ENCODE results near the gene CAMKMT.

DNA sequence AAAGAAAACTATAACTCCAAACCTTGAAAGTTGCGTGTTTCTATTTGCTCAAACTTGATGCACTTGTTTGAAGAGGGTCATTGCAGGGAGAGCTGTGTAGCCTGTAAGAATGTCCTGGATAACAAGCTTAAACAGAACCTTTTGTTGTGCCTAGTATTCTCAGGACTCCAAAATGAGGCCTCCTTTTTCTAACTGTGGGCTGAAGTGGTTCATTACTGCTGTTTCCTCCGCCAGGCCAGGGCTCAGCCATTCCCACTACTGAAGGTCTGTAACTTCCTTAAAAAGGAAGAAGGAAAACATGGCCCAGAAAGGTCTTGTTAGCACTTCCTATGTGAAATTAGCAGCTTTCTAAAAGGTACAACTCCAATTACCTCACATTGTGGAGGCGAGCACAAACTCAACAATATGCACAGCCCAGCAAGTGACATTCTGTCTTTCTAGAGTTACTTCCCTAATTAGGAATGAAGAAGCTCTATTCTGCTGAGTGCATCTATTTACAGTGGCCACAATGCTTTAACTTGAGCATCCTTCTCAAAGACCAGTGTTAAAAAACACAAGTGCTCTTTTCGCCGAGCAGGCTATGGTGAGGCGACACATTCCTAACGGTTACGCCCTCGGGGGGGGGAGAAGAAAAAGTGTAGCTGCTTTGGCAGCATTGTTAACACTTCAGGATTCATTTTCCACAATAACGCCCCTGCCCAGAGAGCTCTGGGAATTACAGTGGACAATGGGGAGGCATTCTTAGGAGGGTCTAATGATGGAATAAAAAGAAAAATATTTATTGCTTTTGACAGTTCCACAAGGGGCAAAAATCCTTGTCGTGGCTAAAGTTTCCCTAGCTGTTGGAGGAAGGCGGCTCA, 442.9 kb downstream of the CAMKMT start:
- TF ChIP-seq, protein P1, sequence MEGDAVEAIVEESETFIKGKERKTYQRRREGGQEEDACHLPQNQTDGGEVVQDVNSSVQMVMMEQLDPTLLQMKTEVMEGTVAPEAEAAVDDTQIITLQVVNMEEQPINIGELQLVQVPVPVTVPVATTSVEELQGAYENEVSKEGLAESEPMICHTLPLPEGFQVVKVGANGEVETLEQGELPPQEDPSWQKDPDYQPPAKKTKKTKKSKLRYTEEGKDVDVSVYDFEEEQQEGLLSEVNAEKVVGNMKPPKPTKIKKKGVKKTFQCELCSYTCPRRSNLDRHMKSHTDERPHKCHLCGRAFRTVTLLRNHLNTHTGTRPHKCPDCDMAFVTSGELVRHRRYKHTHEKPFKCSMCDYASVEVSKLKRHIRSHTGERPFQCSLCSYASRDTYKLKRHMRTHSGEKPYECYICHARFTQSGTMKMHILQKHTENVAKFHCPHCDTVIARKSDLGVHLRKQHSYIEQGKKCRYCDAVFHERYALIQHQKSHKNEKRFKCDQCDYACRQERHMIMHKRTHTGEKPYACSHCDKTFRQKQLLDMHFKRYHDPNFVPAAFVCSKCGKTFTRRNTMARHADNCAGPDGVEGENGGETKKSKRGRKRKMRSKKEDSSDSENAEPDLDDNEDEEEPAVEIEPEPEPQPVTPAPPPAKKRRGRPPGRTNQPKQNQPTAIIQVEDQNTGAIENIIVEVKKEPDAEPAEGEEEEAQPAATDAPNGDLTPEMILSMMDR (conservative IDR thresholded peaks at IDR 0.05; ENCODE audit: low read depth, low read length): no peak
- TF ChIP-seq EZH2 (IDR thresholded peaks at IDR 0.05; ENCODE audit: low read length, unreplicated experiment): no peak
- TF ChIP-seq EZH2phosphoT487 (IDR thresholded peaks at IDR 0.05; ENCODE audit: borderline replicate concordance, low read length): no peak

Measured in PC-3 (cell line).